Measurements from ENCODE around the gene E2F2.

E2F2 gene

GRCh38 chr1:23483321-23484252, 47.4 kb downstream of the E2F2 start, which contains the start of gene ASAP3:
TSS of gene ASAP3 (minus strand) at chr1:23484179. CDS start at chr1:23484133, 46 bp downstream.
- no peak for DNase-seq (ENCODE audit: low spot score)

GRCh38 chr1:23481904-23482303, 49.1 kb downstream of the E2F2 start:
- DNase-seq (ENCODE audit: low spot score) = no peak

- no peak for DNase-seq (ENCODE audit: low spot score)
Measured at GRCh38 chr1:23481026-23481597, 49.9 kb downstream of the E2F2 start.

- no peak for DNase-seq (ENCODE audit: low spot score)
Measured at GRCh38 chr1:23480187-23481025, 50.6 kb downstream of the E2F2 start.

- no peak for DNase-seq (ENCODE audit: low spot score)
Measured at GRCh38 chr1:23479666-23479941, 51.4 kb downstream of the E2F2 start.

GRCh38 chr1:23478896-23479665, 52.0 kb downstream of the E2F2 start:
- DNase-seq (ENCODE audit: low spot score) = no peak

GRCh38 chr1:23477359-23478144, 53.5 kb downstream of the E2F2 start:
- DNase-seq (ENCODE audit: low spot score) = no peak

GRCh38 chr1:23475641-23476040, 55.4 kb downstream of the E2F2 start:
- no peak for DNase-seq (ENCODE audit: low spot score)

GRCh38 chr1:23475134-23475628, 55.9 kb downstream of the E2F2 start:
- no peak for DNase-seq (ENCODE audit: low spot score)

GRCh38 chr1:23473037-23473800, 57.8 kb downstream of the E2F2 start:
- no peak for DNase-seq (ENCODE audit: low spot score)

- no peak for DNase-seq (ENCODE audit: low spot score)
Measured at GRCh38 chr1:23472351-23473036, 58.5 kb downstream of the E2F2 start.

GRCh38 chr1:23471473-23472075, 59.5 kb downstream of the E2F2 start:
- DNase-seq (ENCODE audit: low spot score) = no peak

- DNase-seq (ENCODE audit: low spot score) = no peak
Measured at GRCh38 chr1:23470282-23471070, 60.6 kb downstream of the E2F2 start.

GRCh38 chr1:23469372-23469982, 61.6 kb downstream of the E2F2 start:
- DNase-seq (ENCODE audit: low spot score) = no peak

GRCh38 chr1:23466423-23466989, 64.5 kb downstream of the E2F2 start:
- no peak for DNase-seq (ENCODE audit: low spot score)

GRCh38 chr1:23463286-23463685, 67.7 kb downstream of the E2F2 start:
- DNase-seq (ENCODE audit: low spot score) = no peak

GRCh38 chr1:23462766-23463165, 68.3 kb downstream of the E2F2 start:
- DNase-seq (ENCODE audit: low spot score) = no peak

- DNase-seq (ENCODE audit: low spot score) = no peak
Measured at GRCh38 chr1:23461050-23461449, 70.0 kb downstream of the E2F2 start.
